H1 (cell line): ENCODE results near the gene MYRF. TPM values are rescaled to one million over a fixed set of nuclear protein-coding genes. Genes with fewer than 3 reads are reported as not detected.
A peak's percentile ranks its signal among the peaks of the same experiment; 100 is the strongest.

Experiments
- CTCF ChIA-PET: fragments of 300-600 bp; sonication (Branson Sonifier 250); formaldehyde crosslinking; loops from one replicate; lab custom pipeline; 2021; ENCODE audit not compliant: partially characterized antibody; lab: Charles Lee
- POLR2A ChIA-PET: fragments of 300-600 bp; sonication (Branson Sonifier 250); formaldehyde crosslinking; loops from one replicate; lab custom pipeline; 2021; ENCODE audit warnings: inconsistent platforms; ENCODE audit not compliant: partially characterized antibody; lab: Charles Lee
- DNase-seq, 2 experiments: peaks; one replicate each; pipeline versions ENCODE4 v3.0.0 to v3.0.0-alpha.2; 2010 to 2022; ENCODE audit warnings: low spot score in 2 of 2, low read depth in 1 of 2, mixed read lengths in 1 of 2
- FAIRE-seq: peaks from 2 replicates; lab custom pipeline; 2011; peaks lifted over from hg19 to GRCh38; lab: Jason Lieb, UNC
- H2AFZ ChIP-seq: 2 replicates; pipeline ENCODE4 v1.8.1; 2012; ENCODE audit warnings: low read length, inconsistent platforms
- H2AK5ac ChIP-seq: 2 replicates; pipeline ENCODE4 v1.6.1; 2013; ENCODE audit warnings: low read depth, low read length
- H2BK120ac ChIP-seq: replicated peaks from 2 replicates; pipeline ENCODE3; 2013; ENCODE audit warnings: low read depth, low read length, inconsistent platforms
- H2BK12ac ChIP-seq: 2 replicates; pipeline ENCODE4 v1.6.1; 2013; ENCODE audit warnings: low read depth, low read length
- H2BK15ac ChIP-seq: 2 replicates; pipeline ENCODE4 v1.6.1; 2013; ENCODE audit warnings: low read length
- H2BK20ac ChIP-seq: 2 replicates; pipeline ENCODE4 v1.6.1; 2013; ENCODE audit warnings: low read length
- H2BK5ac ChIP-seq: 2 replicates; pipeline ENCODE4 v1.6.1; 2013; ENCODE audit warnings: low read depth, low read length
- H3K14ac ChIP-seq: 2 replicates; pipeline ENCODE4 v1.6.1; 2013; ENCODE audit warnings: inconsistent platforms; ENCODE audit not compliant: insufficient read length
- H3K18ac ChIP-seq: 2 replicates; pipeline ENCODE4 v1.6.1; 2013; ENCODE audit warnings: low read length; ENCODE audit errors: extremely low read depth
- H3K23ac ChIP-seq: 2 replicates; pipeline ENCODE4 v1.6.1; 2013; ENCODE audit warnings: inconsistent platforms; ENCODE audit not compliant: insufficient read length
- H3K23me2 ChIP-seq: 2 replicates; pipeline ENCODE4 v1.6.1; 2013; ENCODE audit warnings: low read depth, low read length
- H3K27ac ChIP-seq: 2 replicates; pipeline ENCODE4 v1.6.1; 2011; ENCODE audit warnings: low read depth, low read length, inconsistent platforms
- H3K27me3 ChIP-seq, 4 experiments: replicated peaks in 1 of 4; 1 replicate in 1 of 4; 2 replicates in 3 of 4; pipeline versions ENCODE4 v1.6.1 to v1.8.1; 2011 to 2013; ENCODE audit warnings: low read length in 3 of 4, mild to moderate bottlenecking in 3 of 4, inconsistent platforms in 2 of 4, mixed read lengths in 2 of 4, moderate library complexity in 1 of 4; ENCODE audit not compliant: control insufficient read depth in 3 of 4, insufficient read depth in 3 of 4; ENCODE audit errors: extremely low read depth in 1 of 4
- H3K36me3 ChIP-seq, 4 experiments: 2 replicates each; pipeline versions ENCODE4 v1.6.1 to v1.8.1; 2011 to 2013; ENCODE audit warnings: mild to moderate bottlenecking in 4 of 4, low read length in 3 of 4, moderate library complexity in 2 of 4, control low read depth in 1 of 4, inconsistent platforms in 1 of 4; ENCODE audit not compliant: insufficient read depth in 4 of 4, control insufficient read depth in 2 of 4
- H3K4ac ChIP-seq: replicated peaks from 2 replicates; pipeline ENCODE3; 2013; ENCODE audit warnings: low read length, low read depth, mixed read lengths, inconsistent platforms; ENCODE audit not compliant: insufficient read length
- H3K4me1 ChIP-seq, 4 experiments: replicated peaks in 1 of 4; 1 replicate in 1 of 4; 2 replicates in 3 of 4; pipeline versions ENCODE4 v1.6.1 to v1.8.1; 2011 to 2013; ENCODE audit warnings: low read length in 3 of 4, inconsistent platforms in 2 of 4, mixed read lengths in 1 of 4; ENCODE audit not compliant: insufficient read depth in 4 of 4, control insufficient read depth in 3 of 4
- H3K4me2 ChIP-seq, 2 experiments: 2 replicates each; pipeline versions ENCODE4 v1.6.1 to v1.8.1; 2011 to 2013; ENCODE audit warnings: low read depth in 2 of 2, low read length in 2 of 2, control low read depth in 1 of 2, inconsistent platforms in 1 of 2, mild to moderate bottlenecking in 1 of 2; ENCODE audit not compliant: insufficient read depth in 1 of 2
- H3K4me3 ChIP-seq, 4 experiments: fragments of 200-600, 300-600 bp in 1 of 4; sonication (generic), shearing (Covaris generic), sonication (Bioruptor Twin) in 1 of 4; 2 replicates each; pipeline versions ENCODE4 v1.5.1 to v1.8.1; 2011 to 2016; ENCODE audit warnings: low read length in 4 of 4, low read depth in 3 of 4, control low read depth in 2 of 4, inconsistent platforms in 2 of 4, mild to moderate bottlenecking in 2 of 4, mixed read lengths in 1 of 4, moderate library complexity in 1 of 4; ENCODE audit not compliant: insufficient read depth in 2 of 4; ENCODE audit errors: extremely low read depth in 1 of 4
- H3K56ac ChIP-seq: replicated peaks from 2 replicates; pipeline ENCODE3; 2013; ENCODE audit warnings: low read depth, mild to moderate bottlenecking, mixed read lengths, low read length, inconsistent platforms; ENCODE audit not compliant: insufficient read length
- H3K79me1 ChIP-seq: 2 replicates; pipeline ENCODE4 v1.6.1; 2013; ENCODE audit warnings: low read depth, low read length, control low read depth
- H3K79me2 ChIP-seq, 2 experiments: 2 replicates each; pipeline versions ENCODE4 v1.6.1 to v1.8.1; 2012 to 2013; ENCODE audit warnings: low read length in 2 of 2, mild to moderate bottlenecking in 2 of 2, inconsistent platforms in 1 of 2; ENCODE audit not compliant: insufficient read depth in 2 of 2, control insufficient read depth in 1 of 2
- H3K9ac ChIP-seq, 4 experiments: replicated peaks in 1 of 4; 1 replicate in 1 of 4; 2 replicates in 3 of 4; pipeline versions ENCODE4 v1.6.1 to v1.8.1; 2011 to 2013; ENCODE audit warnings: low read depth in 3 of 4, low read length in 3 of 4, control low read depth in 2 of 4, mild to moderate bottlenecking in 2 of 4, moderate library complexity in 2 of 4, inconsistent platforms in 1 of 4; ENCODE audit errors: extremely low read depth in 1 of 4
- H3K9me3 ChIP-seq, 2 experiments: 2 replicates each; pipeline versions ENCODE4 v1.6.1 to v1.8.1; 2012 to 2013; ENCODE audit warnings: mild to moderate bottlenecking in 2 of 2, moderate library complexity in 2 of 2, control low read depth in 1 of 2, inconsistent platforms in 1 of 2, low read depth in 1 of 2, low read length in 1 of 2, mixed read lengths in 1 of 2; ENCODE audit not compliant: insufficient read depth in 2 of 2
- H4K20me1 ChIP-seq, 2 experiments: replicated peaks in 1 of 2; 2 replicates each; pipeline versions ENCODE3 to v1.8.1; 2011 to 2013; ENCODE audit warnings: inconsistent platforms in 2 of 2, low read length in 2 of 2, mild to moderate bottlenecking in 1 of 2; ENCODE audit not compliant: insufficient read depth in 2 of 2, control insufficient read depth in 1 of 2
- H4K5ac ChIP-seq: 2 replicates; pipeline ENCODE4 v1.6.1; 2013; ENCODE audit warnings: low read length, low read depth, mixed read lengths, inconsistent platforms; ENCODE audit not compliant: insufficient read length
- H4K8ac ChIP-seq: 2 replicates; pipeline ENCODE4 v1.8.0; 2013; ENCODE audit warnings: mild to moderate bottlenecking, moderate library complexity, low read length, inconsistent platforms; ENCODE audit not compliant: insufficient read depth; ENCODE audit errors: extremely low read depth
- H4K91ac ChIP-seq: replicated peaks from 2 replicates; pipeline ENCODE3; 2013; ENCODE audit warnings: low read length, mixed read lengths, inconsistent platforms; ENCODE audit not compliant: insufficient read length
- CHD2 ChIP-seq: IDR thresholded peaks from 2 replicates; pipeline ENCODE4 v1.6.1; 2012; ENCODE audit warnings: low read length, improper control_type of control experiment
- KDM5A ChIP-seq: fragments of 200-600 bp; IDR thresholded peaks from 2 replicates; pipeline ENCODE4 v1.7.1; 2012; ENCODE audit warnings: mild to moderate bottlenecking, low read length, inconsistent platforms, mixed read lengths
- SIRT6 ChIP-seq: IDR thresholded peaks from one replicate; pipeline ENCODE4 v1.7.1; 2012; ENCODE audit warnings: low read length, inconsistent platforms
- WGBS, 2 experiments: shearing (Covaris generic) in 1 of 2; methylation state at CpG; one replicate each; pipeline versions ENCODE4 v1.1.6 to v1.1.7; 2013 to 2015; ENCODE audit warnings: low lambda C conversion rate in 2 of 2, mixed read lengths in 2 of 2, inconsistent platforms in 1 of 2, low coverage in 1 of 2, missing lambda C conversion rate in 1 of 2; ENCODE audit not compliant: insufficient replicate concordance in 2 of 2, insufficient coverage in 1 of 2, insufficient read length in 1 of 2; ENCODE audit errors: extremely low coverage in 1 of 2, missing lambda C conversion rate in 1 of 2; 5-methylcytosine and 5-hydroxymethylcytosine counted together
- polyA plus RNA-seq, 7 experiments: library from polyadenylated mRNA; depleted of rRNA in 3 of 7; stranded (reverse) in 5 of 7; unstranded in 2 of 7; fragments of >200 nt in 5 of 7; fragments of 200-250 nt in 2 of 7; gene quantifications; 1 replicate in 5 of 7; 2 replicates in 1 of 7; 4 replicates in 1 of 7; pipeline versions ENCODE4 v1.2.1 to v1.2.3, GENCODE V29; 2011 to 2013; ENCODE audit warnings: missing spikeins in 2 of 7, mixed read lengths in 2 of 7
- total RNA-seq: library from RNA; stranded (reverse); fragmentation: NEBNext Ultra II Directional; extraction: Animal tissue kit (Norgen Biotek cat#: 25700); gene quantifications from 2 replicates; pipeline ENCODE4 v1.2.1, GENCODE V29; 2021

The MYRF gene
- total and polyA plus RNA-seq, 2 of the 8 experiments (the other 6 are each of a cell fraction or from before 2014, with no cell fraction given), result 6.0 to 6.1 TPM

DNA sequence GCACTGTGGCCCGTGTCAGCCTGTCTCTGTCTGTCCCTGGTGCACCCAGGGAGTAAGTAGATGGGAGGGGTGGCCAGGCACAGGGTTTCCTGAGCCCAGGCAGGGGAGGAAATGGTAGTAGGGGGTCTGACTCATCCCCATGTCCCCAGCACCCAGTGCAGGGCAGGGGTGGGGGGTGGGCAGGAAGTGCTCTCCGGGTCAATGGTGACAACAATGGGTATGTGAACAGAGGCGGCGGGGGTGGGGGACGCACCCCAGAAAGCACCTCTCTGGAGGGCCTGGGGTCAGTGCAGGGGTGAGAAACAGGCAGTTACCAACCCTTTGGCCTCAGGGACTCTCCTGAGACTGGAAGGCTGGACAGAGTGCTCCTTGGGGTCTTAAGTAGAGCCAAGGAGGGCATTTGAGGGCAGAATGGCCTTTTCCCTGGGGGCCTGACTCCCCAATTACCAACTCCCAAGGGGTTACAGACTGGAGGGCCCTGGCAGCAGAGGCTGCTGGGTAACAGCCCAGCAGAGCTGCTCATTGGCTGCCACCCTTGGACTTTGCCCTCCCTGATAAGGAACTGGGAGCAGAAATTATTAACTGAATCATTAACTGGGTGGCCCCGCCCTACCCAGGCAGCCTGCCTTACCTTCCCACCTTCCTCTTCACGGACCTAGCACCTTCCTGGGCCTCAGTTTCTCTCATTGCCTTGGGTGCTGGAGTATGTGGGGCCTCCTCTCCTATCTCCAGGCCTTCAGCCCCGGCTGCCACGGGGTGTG is 4.2 kb downstream of the MYRF start:
- H3K27me3 ChIP-seq, result peaks cover 4 to 21% (median 15%) of the 10 kb centered on the region in 4 experiments
- H2BK5ac ChIP-seq, result peak overlapping the region; percentile 75; the same call in 1 of the 2 replicates
- no peak overlapping the region for H2AFZ ChIP-seq
- H3K27ac ChIP-seq, result no peak overlapping the region
- FAIRE-seq (no peak), DNase-seq (no peak)
- H2BK20ac ChIP-seq, result peak overlapping the region; percentile 34; the same call in 1 of the 2 replicates
- H4K5ac ChIP-seq, result no peak overlapping the region
- peaks cover 0 to 1% of the 10 kb centered on the region in 2 experiments for H4K20me1 ChIP-seq
- TF ChIP-seq SIRT6, result no peak
- TF ChIP-seq KDM5A, result no peak
- no peak for TF ChIP-seq CHD2
- peak overlapping the region; percentile 83; the same call in 1 of the 2 replicates for H2AK5ac ChIP-seq
- no peak overlapping the region for H2BK120ac ChIP-seq
- ChIA-PET POLR2A (interaction anchor here (3.5 kb wide), 1 partner anchor 36 kb away, joined by 13 read pairs; the partner anchor contains the start of genes FEN1 and TMEM258), CTCF (interaction anchor here (0.5 to 6.0 kb wide), 10 partner anchors 10 to 373 kb away, joined by 3 to 48 read pairs (median 4); no protein-coding TSS in a partner anchor)
- no peak overlapping the region for H3K9ac ChIP-seq
- H3K23ac ChIP-seq, result no peak overlapping the region
- no peak overlapping the region for H3K14ac ChIP-seq
- H3K18ac ChIP-seq, result peak overlapping the region; percentile 38; the same call in 1 of the 2 replicates
- H3K56ac ChIP-seq, result no peak overlapping the region
- peak overlapping the region; percentile 95; the same call in 1 of the 2 replicates for H2BK15ac ChIP-seq
- H3K36me3 ChIP-seq, result no peaks in the 10 kb centered on the region
- 74% methylated on average over 8 of the region's 9 CpGs; no CpG with 5 or more reads in 1 of the 2 experiments for WGBS, 2 experiments
- no peak overlapping the region for H3K4ac ChIP-seq
- H3K79me2 ChIP-seq, result no peaks in the 10 kb centered on the region
- H3K4me1 ChIP-seq, result peaks cover 0 to 19% (median 13%) of the 10 kb centered on the region in 4 experiments; a peak in 6 of 7 replicates
- no peaks in the 10 kb centered on the region for H3K9me3 ChIP-seq
- no peaks in the 10 kb centered on the region for H3K79me1 ChIP-seq
- no peak overlapping the region for H4K91ac ChIP-seq
- H3K4me2 ChIP-seq, result no peak overlapping the region
- H3K4me3 ChIP-seq, result no peak overlapping the region
- no peak overlapping the region for H4K8ac ChIP-seq
- no peaks in the 10 kb centered on the region for H3K23me2 ChIP-seq
- H2BK12ac ChIP-seq, result peak overlapping the region; percentile 81; the same call in 1 of the 2 replicates
